HepG2 (cell line): ENCODE data around the gene BANK1. TPM values are rescaled to one million over a fixed set of nuclear protein-coding genes. Genes with fewer than 3 reads are reported as not detected.

Source experiments
- NFKB2 ChIP-seq: sonication (generic); formaldehyde crosslinking; IDR thresholded peaks from 2 replicates; pipeline ENCODE4 v1.4.0; 2020; ENCODE audit warnings: missing genetic modification reagents, borderline replicate concordance
- RCOR2 ChIP-seq: IDR thresholded peaks from 2 replicates; pipeline ENCODE4 v1.6.1; 2016; ENCODE audit warnings: missing biosample characterization, missing genetic modification reagents
- RFXANK ChIP-seq: IDR thresholded peaks from 2 replicates; pipeline ENCODE4 v1.6.1; 2016
- RXRA ChIP-seq: sonication (generic); formaldehyde crosslinking; IDR thresholded peaks from 2 replicates; pipeline ENCODE4 v1.5.1; 2020; ENCODE audit warnings: missing genetic modification reagents
- SETDB1 ChIP-seq: sonication (generic); formaldehyde crosslinking; IDR thresholded peaks from 2 replicates; pipeline ENCODE4 v1.5.1; 2020; ENCODE audit warnings: missing genetic modification reagents, mild to moderate bottlenecking, borderline replicate concordance
- SP2 ChIP-seq: sonication (generic); formaldehyde crosslinking; IDR thresholded peaks from 2 replicates; pipeline ENCODE4 v1.5.1; 2020; ENCODE audit warnings: mild to moderate bottlenecking, missing genetic modification reagents
- TEAD3 ChIP-seq: optimal IDR thresholded peaks from 2 replicates; pipeline ENCODE3; 2016; ENCODE audit warnings: borderline replicate concordance
- ZNF768 ChIP-seq: sonication (generic); formaldehyde crosslinking; IDR thresholded peaks from 2 replicates; pipeline ENCODE4 v1.4.0; 2020; ENCODE audit warnings: missing genetic modification reagents
- polyA plus RNA-seq, 8 experiments: library from polyadenylated mRNA; depleted of rRNA in 3 of 8; stranded (reverse) in 7 of 8; unstranded in 1 of 8; fragments of >200 nt; fragmentation: Illumina TruSeq in 4 of 8; extraction: Trizol in 4 of 8; gene quantifications; 2 replicates each; pipeline versions ENCODE4 v1.2.1 to v1.2.3, GENCODE V29; 2011 to 2016; ENCODE audit warnings: low read depth in 4 of 8, missing spikeins in 1 of 8, mixed read lengths in 1 of 8; ENCODE audit not compliant: insufficient read depth in 1 of 8
- total RNA-seq, 5 experiments: library from RNA; depleted of rRNA; stranded (reverse); fragments of >200 nt; fragmentation: Illumina TruSeq; extraction: Trizol; gene quantifications; 2 replicates each; pipeline ENCODE4 v1.2.3, GENCODE V29; 2016; ENCODE audit warnings: low read depth in 1 of 5
- TF ChIP-seq, protein P1 (sequence below): sonication (generic); formaldehyde crosslinking; IDR thresholded peaks from 2 replicates; pipeline ENCODE4 v1.5.1; 2020; ENCODE audit warnings: mild to moderate bottlenecking, missing genetic modification reagents, borderline replicate concordance
- TF ChIP-seq, protein P2 (sequence below): sonication (generic); formaldehyde crosslinking; IDR thresholded peaks from 2 replicates; pipeline ENCODE4 v1.5.1; 2020; ENCODE audit warnings: mild to moderate bottlenecking, missing genetic modification reagents, moderate library complexity
- TF ChIP-seq, protein P3 (sequence below): sonication (generic); formaldehyde crosslinking; IDR thresholded peaks from 2 replicates; pipeline ENCODE4 v1.5.0; 2020; ENCODE audit warnings: mild to moderate bottlenecking, missing genetic modification reagents, borderline replicate concordance

The BANK1 gene
- total and polyA plus RNA-seq, 2 of the 13 experiments (the other 11 are each of a cell fraction or from before 2014, with no cell fraction given) = 0.15 TPM; not detected in 1

GRCh38 chr4:101774807-101775206 is 15.7 kb upstream of the BANK1 start (continued):
- no peak for TF ChIP-seq RCOR2
- TF ChIP-seq, protein P1, sequence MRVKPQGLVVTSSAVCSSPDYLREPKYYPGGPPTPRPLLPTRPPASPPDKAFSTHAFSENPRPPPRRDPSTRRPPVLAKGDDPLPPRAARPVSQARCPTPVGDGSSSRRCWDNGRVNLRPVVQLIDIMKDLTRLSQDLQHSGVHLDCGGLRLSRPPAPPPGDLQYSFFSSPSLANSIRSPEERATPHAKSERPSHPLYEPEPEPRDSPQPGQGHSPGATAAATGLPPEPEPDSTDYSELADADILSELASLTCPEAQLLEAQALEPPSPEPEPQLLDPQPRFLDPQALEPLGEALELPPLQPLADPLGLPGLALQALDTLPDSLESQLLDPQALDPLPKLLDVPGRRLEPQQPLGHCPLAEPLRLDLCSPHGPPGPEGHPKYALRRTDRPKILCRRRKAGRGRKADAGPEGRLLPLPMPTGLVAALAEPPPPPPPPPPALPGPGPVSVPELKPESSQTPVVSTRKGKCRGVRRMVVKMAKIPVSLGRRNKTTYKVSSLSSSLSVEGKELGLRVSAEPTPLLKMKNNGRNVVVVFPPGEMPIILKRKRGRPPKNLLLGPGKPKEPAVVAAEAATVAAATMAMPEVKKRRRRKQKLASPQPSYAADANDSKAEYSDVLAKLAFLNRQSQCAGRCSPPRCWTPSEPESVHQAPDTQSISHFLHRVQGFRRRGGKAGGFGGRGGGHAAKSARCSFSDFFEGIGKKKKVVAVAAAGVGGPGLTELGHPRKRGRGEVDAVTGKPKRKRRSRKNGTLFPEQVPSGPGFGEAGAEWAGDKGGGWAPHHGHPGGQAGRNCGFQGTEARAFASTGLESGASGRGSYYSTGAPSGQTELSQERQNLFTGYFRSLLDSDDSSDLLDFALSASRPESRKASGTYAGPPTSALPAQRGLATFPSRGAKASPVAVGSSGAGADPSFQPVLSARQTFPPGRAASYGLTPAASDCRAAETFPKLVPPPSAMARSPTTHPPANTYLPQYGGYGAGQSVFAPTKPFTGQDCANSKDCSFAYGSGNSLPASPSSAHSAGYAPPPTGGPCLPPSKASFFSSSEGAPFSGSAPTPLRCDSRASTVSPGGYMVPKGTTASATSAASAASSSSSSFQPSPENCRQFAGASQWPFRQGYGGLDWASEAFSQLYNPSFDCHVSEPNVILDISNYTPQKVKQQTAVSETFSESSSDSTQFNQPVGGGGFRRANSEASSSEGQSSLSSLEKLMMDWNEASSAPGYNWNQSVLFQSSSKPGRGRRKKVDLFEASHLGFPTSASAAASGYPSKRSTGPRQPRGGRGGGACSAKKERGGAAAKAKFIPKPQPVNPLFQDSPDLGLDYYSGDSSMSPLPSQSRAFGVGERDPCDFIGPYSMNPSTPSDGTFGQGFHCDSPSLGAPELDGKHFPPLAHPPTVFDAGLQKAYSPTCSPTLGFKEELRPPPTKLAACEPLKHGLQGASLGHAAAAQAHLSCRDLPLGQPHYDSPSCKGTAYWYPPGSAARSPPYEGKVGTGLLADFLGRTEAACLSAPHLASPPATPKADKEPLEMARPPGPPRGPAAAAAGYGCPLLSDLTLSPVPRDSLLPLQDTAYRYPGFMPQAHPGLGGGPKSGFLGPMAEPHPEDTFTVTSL = no peak
- no peak for TF ChIP-seq ZNF768 (CRISPR knock-in tag)
- no peak for TF ChIP-seq SETDB1 (CRISPR knock-in tag)
- no peak for TF ChIP-seq NFKB2 (CRISPR knock-in tag)
- no peak for TF ChIP-seq TEAD3
- TF ChIP-seq, protein P2, sequence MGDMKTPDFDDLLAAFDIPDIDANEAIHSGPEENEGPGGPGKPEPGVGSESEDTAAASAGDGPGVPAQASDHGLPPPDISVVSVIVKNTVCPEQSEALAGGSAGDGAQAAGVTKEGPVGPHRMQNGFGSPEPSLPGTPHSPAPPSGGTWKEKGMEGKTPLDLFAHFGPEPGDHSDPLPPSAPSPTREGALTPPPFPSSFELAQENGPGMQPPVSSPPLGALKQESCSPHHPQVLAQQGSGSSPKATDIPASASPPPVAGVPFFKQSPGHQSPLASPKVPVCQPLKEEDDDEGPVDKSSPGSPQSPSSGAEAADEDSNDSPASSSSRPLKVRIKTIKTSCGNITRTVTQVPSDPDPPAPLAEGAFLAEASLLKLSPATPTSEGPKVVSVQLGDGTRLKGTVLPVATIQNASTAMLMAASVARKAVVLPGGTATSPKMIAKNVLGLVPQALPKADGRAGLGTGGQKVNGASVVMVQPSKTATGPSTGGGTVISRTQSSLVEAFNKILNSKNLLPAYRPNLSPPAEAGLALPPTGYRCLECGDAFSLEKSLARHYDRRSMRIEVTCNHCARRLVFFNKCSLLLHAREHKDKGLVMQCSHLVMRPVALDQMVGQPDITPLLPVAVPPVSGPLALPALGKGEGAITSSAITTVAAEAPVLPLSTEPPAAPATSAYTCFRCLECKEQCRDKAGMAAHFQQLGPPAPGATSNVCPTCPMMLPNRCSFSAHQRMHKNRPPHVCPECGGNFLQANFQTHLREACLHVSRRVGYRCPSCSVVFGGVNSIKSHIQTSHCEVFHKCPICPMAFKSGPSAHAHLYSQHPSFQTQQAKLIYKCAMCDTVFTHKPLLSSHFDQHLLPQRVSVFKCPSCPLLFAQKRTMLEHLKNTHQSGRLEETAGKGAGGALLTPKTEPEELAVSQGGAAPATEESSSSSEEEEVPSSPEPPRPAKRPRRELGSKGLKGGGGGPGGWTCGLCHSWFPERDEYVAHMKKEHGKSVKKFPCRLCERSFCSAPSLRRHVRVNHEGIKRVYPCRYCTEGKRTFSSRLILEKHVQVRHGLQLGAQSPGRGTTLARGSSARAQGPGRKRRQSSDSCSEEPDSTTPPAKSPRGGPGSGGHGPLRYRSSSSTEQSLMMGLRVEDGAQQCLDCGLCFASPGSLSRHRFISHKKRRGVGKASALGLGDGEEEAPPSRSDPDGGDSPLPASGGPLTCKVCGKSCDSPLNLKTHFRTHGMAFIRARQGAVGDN = no peak
- TF ChIP-seq RFXANK (CRISPR knock-in tag) = no peak
- TF ChIP-seq, protein P3, sequence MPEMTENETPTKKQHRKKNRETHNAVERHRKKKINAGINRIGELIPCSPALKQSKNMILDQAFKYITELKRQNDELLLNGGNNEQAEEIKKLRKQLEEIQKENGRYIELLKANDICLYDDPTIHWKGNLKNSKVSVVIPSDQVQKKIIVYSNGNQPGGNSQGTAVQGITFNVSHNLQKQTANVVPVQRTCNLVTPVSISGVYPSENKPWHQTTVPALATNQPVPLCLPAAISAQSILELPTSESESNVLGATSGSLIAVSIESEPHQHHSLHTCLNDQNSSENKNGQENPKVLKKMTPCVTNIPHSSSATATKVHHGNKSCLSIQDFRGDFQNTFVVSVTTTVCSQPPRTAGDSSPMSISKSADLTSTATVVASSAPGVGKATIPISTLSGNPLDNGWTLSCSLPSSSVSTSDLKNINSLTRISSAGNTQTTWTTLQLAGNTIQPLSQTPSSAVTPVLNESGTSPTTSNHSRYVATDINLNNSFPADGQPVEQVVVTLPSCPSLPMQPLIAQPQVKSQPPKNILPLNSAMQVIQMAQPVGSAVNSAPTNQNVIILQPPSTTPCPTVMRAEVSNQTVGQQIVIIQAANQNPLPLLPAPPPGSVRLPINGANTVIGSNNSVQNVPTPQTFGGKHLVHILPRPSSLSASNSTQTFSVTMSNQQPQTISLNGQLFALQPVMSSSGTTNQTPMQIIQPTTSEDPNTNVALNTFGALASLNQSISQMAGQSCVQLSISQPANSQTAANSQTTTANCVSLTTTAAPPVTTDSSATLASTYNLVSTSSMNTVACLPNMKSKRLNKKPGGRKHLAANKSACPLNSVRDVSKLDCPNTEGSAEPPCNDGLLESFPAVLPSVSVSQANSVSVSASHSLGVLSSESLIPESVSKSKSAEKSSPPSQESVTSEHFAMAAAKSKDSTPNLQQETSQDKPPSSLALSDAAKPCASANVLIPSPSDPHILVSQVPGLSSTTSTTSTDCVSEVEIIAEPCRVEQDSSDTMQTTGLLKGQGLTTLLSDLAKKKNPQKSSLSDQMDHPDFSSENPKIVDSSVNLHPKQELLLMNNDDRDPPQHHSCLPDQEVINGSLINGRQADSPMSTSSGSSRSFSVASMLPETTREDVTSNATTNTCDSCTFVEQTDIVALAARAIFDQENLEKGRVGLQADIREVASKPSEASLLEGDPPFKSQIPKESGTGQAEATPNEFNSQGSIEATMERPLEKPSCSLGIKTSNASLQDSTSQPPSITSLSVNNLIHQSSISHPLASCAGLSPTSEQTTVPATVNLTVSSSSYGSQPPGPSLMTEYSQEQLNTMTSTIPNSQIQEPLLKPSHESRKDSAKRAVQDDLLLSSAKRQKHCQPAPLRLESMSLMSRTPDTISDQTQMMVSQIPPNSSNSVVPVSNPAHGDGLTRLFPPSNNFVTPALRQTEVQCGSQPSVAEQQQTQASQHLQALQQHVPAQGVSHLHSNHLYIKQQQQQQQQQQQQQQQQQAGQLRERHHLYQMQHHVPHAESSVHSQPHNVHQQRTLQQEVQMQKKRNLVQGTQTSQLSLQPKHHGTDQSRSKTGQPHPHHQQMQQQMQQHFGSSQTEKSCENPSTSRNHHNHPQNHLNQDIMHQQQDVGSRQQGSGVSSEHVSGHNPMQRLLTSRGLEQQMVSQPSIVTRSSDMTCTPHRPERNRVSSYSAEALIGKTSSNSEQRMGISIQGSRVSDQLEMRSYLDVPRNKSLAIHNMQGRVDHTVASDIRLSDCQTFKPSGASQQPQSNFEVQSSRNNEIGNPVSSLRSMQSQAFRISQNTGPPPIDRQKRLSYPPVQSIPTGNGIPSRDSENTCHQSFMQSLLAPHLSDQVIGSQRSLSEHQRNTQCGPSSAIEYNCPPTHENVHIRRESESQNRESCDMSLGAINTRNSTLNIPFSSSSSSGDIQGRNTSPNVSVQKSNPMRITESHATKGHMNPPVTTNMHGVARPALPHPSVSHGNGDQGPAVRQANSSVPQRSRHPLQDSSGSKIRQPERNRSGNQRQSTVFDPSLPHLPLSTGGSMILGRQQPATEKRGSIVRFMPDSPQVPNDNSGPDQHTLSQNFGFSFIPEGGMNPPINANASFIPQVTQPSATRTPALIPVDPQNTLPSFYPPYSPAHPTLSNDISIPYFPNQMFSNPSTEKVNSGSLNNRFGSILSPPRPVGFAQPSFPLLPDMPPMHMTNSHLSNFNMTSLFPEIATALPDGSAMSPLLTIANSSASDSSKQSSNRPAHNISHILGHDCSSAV (CRISPR knock-in tag) = no peak
- no peak for TF ChIP-seq SP2
- no peak for TF ChIP-seq RXRA (CRISPR knock-in tag)
